Glutamatergic neuron (in vitro differentiated cells): ENCODE measurements around the gene IRF2. TPM values are rescaled to one million over a fixed set of nuclear protein-coding genes. Genes with fewer than 3 reads are reported as not detected.

Experiments used
- DNase-seq: peaks from one replicate; pipeline ENCODE4 v3.0.0; 2022
- H3K27ac Mint-ChIP-seq: one replicate; pipeline ENCODE4 v1.8.0; 2020; ENCODE audit warnings: mild to moderate bottlenecking, mixed read lengths, inconsistent platforms; ENCODE audit not compliant: unreplicated experiment
- H3K27me3 Mint-ChIP-seq: one replicate; pipeline ENCODE4 v1.8.0; 2020; ENCODE audit warnings: mild to moderate bottlenecking, moderate library complexity, mixed read lengths, inconsistent platforms; ENCODE audit not compliant: unreplicated experiment
- H3K36me3 Mint-ChIP-seq: one replicate; pipeline ENCODE4 v1.8.0; 2020; ENCODE audit warnings: mild to moderate bottlenecking, mixed read lengths, inconsistent platforms; ENCODE audit not compliant: unreplicated experiment
- H3K4me1 Mint-ChIP-seq: one replicate; pipeline ENCODE4 v1.8.0; 2020; ENCODE audit warnings: mild to moderate bottlenecking, low read depth, mixed read lengths, inconsistent platforms; ENCODE audit not compliant: unreplicated experiment
- H3K4me3 Mint-ChIP-seq: one replicate; pipeline ENCODE4 v1.8.0; 2020; ENCODE audit warnings: mild to moderate bottlenecking, mixed read lengths, inconsistent platforms; ENCODE audit not compliant: unreplicated experiment
- H3K9me3 Mint-ChIP-seq: one replicate; pipeline ENCODE4 v1.8.0; 2020; ENCODE audit warnings: mild to moderate bottlenecking, moderate library complexity, mixed read lengths, inconsistent platforms; ENCODE audit not compliant: unreplicated experiment
- CTCF ChIP-seq: fragments of 200-600 bp; sonication (generic); IDR thresholded peaks from one replicate; pipeline ENCODE4 v1.5.0; 2021; ENCODE audit not compliant: partially characterized antibody, unreplicated experiment
- total RNA-seq: library from RNA; stranded (reverse); fragmentation: NEBNext Ultra II Directional; extraction: Animal tissue kit (Norgen Biotek cat#: 25700); gene quantifications from one replicate; pipeline ENCODE4 v1.2.1, GENCODE V29; 2021; ENCODE audit not compliant: unreplicated experiment

IRF2 gene
- total RNA-seq, 1 donor from 2014 or later: 7.4 TPM

GRCh38 chr4:184397516-184398163, 76.7 kb downstream of the IRF2 start:
- no peak for TF ChIP-seq CTCF
- peaks cover 16% of the 10 kb centered on the region for H3K4me1 Mint-ChIP-seq
- no peaks in the 10 kb centered on the region for H3K9me3 Mint-ChIP-seq
- DNase-seq: no peak
- H3K27ac Mint-ChIP-seq: no peak overlapping the region
- peaks cover 2% of the 10 kb centered on the region for H3K27me3 Mint-ChIP-seq
- no peaks in the 10 kb centered on the region for H3K36me3 Mint-ChIP-seq
- H3K4me3 Mint-ChIP-seq: peak overlapping the region; percentile 51

GRCh38 chr4:184396570-184397515, 77.5 kb downstream of the IRF2 start:
- Mint-ChIP-seq H3K27ac (no peak overlapping the region), H3K4me1 (peaks cover 15% of the 10 kb centered on the region), H3K27me3 (peaks cover 2% of the 10 kb centered on the region), H3K4me3 (no peak overlapping the region), H3K9me3 (peaks cover 1% of the 10 kb centered on the region), H3K36me3 (no peaks in the 10 kb centered on the region)
- no peak for DNase-seq
- no peak for TF ChIP-seq CTCF

GRCh38 chr4:184395971-184396391, 78.4 kb downstream of the IRF2 start:
- H3K4me1 Mint-ChIP-seq: peaks cover 11% of the 10 kb centered on the region
- no peak for TF ChIP-seq CTCF
- no peak overlapping the region for H3K27ac Mint-ChIP-seq
- no peak overlapping the region for H3K4me3 Mint-ChIP-seq
- peaks cover 1% of the 10 kb centered on the region for H3K9me3 Mint-ChIP-seq
- H3K36me3 Mint-ChIP-seq: no peaks in the 10 kb centered on the region
- H3K27me3 Mint-ChIP-seq: peaks cover 2% of the 10 kb centered on the region
- no peak for DNase-seq

GRCh38 chr4:184395451-184395917, 78.9 kb downstream of the IRF2 start:
- Mint-ChIP-seq H3K9me3 (peaks cover 1% of the 10 kb centered on the region), H3K27me3 (peaks cover 2% of the 10 kb centered on the region), H3K27ac (no peak overlapping the region), H3K4me1 (peaks cover 11% of the 10 kb centered on the region), H3K36me3 (no peaks in the 10 kb centered on the region), H3K4me3 (no peak overlapping the region)
- no peak for DNase-seq
- TF ChIP-seq CTCF: no peak
